Measurements from ENCODE around the gene IKBKG.

Gene IKBKG

DNA sequence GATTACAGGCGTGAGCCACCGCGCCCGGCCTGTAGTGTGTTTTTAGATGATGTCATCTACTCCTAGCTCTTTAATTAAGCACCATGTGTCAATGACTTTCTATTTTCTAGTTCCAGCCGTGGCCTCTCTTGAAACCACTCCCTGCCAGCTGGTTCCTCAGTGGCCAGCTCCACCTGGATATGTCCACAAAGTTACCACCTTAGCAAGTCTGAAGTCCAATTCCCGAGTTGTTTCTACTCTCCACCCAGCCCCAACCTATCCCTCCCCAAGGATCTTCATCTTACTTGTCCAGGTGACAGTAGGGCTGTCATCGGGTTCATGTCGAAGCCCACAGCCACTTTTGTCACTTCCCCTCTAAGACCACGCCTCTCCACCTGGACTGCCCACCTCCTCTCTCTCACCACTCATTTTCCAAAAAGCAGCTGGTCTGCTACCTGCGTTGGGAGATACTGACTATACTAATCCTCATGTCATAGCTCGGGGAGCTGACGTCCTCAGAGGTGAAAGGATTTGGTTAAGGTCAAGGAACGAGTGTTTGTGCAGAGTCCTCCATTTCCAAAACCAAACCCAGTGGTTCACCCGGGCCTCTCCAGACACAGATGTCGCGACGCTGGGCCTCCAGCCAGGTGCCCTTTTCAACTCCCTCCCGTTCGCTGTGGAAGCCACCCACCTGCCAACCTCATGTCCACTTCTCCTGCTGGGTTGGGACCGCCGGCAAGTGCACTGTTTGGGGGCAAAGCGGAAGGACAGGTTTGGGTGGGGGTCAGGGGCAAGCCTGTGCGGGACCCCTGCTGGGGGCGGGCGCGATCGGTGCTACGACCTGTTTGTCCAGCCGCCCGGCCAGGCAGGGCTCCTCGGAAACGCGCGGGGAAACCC, 32.1 kb upstream of the IKBKG start:
- TF ChIP-seq, protein P1, sequence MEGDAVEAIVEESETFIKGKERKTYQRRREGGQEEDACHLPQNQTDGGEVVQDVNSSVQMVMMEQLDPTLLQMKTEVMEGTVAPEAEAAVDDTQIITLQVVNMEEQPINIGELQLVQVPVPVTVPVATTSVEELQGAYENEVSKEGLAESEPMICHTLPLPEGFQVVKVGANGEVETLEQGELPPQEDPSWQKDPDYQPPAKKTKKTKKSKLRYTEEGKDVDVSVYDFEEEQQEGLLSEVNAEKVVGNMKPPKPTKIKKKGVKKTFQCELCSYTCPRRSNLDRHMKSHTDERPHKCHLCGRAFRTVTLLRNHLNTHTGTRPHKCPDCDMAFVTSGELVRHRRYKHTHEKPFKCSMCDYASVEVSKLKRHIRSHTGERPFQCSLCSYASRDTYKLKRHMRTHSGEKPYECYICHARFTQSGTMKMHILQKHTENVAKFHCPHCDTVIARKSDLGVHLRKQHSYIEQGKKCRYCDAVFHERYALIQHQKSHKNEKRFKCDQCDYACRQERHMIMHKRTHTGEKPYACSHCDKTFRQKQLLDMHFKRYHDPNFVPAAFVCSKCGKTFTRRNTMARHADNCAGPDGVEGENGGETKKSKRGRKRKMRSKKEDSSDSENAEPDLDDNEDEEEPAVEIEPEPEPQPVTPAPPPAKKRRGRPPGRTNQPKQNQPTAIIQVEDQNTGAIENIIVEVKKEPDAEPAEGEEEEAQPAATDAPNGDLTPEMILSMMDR (IDR thresholded peaks at IDR 0.05; ENCODE audit: insufficient read depth, missing control alignments), result no peak
- FAIRE-seq, result no peak
- DNase-seq (ENCODE audit: insufficient read length, low spot score), result no peak

DNA sequence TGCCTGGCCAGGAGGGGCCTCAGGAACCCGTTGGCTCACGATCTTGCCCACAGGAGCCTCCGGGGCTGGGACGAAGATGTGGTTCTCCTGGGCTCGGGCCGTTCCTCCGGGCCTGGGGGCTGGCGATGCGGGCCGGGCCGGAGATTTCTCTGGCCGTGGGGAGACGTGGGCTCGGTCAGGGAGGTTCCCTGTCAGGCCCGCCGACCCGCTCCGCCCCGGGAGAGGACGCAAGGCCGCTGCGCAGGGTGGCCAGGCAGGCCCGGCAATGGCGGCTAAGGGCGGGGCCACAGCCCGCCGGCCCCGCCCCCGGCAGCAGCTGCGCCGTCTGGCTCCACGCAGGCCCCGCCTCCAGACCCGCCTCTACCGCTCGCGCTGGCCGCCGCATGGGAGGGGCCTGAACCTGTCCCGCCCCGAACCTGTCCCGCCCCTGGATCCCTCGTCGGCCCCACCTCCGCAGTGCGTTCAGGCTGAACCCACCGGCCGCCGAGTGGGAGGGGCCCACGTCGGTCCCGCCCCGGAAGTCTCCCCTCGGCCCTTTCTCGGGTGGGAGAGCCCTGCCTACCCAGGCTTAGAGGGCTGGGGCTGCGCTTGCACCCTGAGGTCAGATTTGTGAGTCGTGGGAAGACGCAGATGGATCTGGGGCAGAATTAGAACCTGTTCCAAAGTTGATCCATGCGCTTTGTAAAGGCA, 31.3 kb upstream of the IKBKG start, which contains the start of gene FAM3A:
FAM3A (minus strand) TSS at position 267 of the 690 bp plus-strand sequence. CDS start 460 bp downstream, outside the sequence.
- DNase-seq (ENCODE audit: insufficient read length, low spot score), result peak; percentile 38
- no peak for FAIRE-seq

DNA sequence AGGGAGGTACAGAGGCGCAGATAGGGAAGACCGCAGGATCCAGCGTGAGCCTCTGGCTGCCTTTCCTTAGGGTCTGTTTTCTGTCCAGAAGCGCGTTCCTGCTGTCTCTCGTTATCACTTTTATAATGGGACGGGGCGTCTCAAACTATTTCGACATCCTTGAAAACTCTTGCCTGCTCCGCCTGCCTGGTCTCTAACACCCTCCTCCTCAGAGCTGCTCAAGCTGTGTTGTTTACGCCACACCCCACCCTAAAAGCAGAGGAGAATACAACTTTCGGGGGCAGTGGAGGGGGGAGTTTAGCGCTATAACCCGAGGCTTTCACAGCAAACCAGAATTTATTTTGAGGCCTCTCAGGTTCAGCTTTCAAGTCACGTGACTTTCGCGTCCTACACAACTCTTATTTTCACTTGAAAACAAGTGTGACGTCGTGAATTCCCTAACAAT, 30.7 kb upstream of the IKBKG start:
- TF ChIP-seq, protein P1 (IDR thresholded peaks at IDR 0.05; ENCODE audit: insufficient read depth, missing control alignments), result no peak
- peak; percentile 55 for FAIRE-seq

More for the DNA sequence above, 31.3 kb upstream of the IKBKG start, which contains the start of gene FAM3A:
- TF ChIP-seq, protein P1 (IDR thresholded peaks at IDR 0.05; ENCODE audit: insufficient read depth, missing control alignments), result no peak

DNA sequence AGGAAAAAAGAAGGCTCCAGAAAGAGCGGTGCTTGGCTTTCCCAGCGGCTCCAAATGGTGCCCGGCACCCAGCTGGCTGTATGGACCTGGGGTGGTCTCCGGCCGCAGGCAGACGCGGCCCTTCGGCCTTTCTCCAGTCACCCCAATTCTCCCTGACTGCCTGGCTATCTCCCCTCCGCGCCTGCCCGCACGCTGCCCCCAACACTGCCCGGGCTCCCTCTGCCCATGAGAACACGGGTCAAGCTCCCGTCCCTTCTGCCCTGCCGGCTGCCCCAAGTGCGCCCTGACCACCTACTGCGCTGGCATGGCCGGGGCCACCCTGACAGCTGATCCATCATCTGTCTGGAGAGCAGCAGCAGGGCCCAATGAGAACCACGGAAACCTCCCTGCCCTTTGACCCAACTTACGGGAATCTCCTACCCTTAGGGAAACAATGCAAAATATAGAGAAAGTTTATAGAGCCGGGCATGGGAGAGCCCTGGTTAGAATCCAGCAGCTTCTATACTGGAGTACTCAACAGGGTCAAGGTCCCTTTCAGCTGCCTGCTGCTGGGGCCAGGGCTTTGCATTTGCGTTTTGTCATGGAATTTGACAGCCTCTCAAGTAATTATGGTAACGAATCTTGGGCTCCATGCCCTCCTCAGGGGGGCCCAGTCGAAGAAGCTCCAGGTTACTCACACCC, 30.2 kb upstream of the IKBKG start:
- DNase-seq (ENCODE audit: insufficient read length, low spot score) (no peak), FAIRE-seq (no peak)
- TF ChIP-seq, protein P1 (IDR thresholded peaks at IDR 0.05; ENCODE audit: insufficient read depth, missing control alignments), result no peak

More for the DNA sequence above, 30.7 kb upstream of the IKBKG start:
- DNase-seq (ENCODE audit: insufficient read length, low spot score), result no peak

DNA sequence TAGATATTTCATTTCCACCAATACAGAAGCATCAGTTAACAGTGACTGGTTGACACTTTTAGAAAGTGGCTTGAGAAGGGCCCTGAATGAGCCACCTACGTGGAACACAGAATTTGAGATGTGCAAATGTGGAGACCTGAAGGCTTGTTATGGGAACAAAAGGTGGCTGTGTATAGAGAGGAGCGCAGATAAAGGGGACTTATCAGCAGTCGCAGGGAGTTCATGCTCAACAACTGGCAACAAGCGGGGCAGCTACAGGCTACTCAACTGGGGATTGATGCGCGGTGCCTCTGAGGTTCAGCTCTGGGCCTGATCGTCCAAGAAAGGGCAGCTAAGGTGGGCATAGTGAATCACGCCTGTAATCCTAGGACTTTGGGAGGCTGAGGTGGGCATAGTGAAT, 28.0 kb upstream of the IKBKG start:
- TF ChIP-seq, protein P1 (IDR thresholded peaks at IDR 0.05; ENCODE audit: insufficient read depth, missing control alignments), result no peak
- DNase-seq (ENCODE audit: insufficient read length, low spot score) (no peak), FAIRE-seq (no peak)

DNA sequence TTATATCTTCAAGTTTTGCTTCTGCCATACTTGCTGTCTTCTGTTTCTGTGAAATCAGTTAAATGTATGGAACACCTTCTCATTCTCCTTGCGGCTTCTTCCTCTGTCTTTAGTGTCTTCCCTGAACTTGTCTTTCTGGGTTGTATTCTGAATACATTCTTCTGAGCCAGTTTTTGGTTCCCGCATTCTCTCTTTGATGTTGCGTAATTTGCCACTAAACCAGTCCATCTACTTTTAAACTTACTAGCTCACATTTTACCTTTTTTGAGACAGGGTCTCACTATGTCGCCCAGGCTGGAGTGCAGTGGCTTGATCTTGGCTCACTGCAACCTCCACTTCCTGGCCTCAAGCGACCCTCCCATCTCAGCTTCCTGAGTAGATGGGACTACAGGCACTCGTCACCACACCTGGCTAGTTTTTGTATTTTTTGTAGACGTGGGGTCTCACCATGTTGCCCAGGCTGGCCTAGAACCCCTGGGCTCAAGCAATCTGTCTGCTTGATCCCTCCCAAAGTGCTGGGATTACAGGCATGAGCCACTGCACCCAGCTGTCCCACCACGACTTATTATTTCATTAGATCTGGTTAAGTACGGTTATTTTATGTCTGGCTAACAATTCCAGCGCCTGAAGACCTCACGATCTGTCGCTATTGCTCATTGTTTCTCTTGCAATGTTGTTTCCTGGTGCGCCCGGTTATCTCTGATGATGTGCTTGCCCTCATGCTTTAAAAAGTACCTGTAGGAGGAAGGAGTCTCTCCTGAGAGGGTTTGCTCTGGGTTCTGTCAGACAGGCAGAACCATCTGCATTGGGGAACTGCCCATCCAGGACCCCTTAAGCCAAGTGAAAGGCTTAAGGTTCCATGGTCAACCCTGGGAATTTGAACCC, 21.6 kb upstream of the IKBKG start:
- FAIRE-seq (no peak), DNase-seq (ENCODE audit: insufficient read length, low spot score) (no peak)
- TF ChIP-seq, protein P1 (IDR thresholded peaks at IDR 0.05; ENCODE audit: insufficient read depth, missing control alignments), result no peak
